ENCODE data around the gene SERINC5.

The SERINC5 gene

DNA sequence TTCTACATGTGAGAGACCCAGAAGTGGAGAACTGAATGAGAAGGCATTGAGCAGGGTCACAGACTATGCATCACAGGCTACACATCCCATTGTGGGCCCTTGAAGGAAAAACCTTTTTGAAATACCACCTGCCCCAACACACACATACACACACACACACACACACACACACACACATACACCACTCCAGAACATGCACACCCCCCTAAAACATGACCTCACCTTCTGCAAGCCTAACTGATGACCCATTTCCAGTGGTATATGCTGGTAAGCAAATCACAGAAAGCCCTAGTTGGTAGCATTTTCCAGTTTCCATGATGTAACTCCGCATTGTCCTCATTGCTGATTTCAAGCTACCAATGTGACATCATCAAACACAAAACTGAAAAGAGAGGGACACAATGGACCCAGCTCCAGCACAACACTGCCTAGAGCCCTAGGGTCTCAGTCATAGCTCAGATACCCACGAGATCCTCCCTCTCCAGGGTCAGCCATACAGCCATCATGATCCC is 184.3 kb downstream of the SERINC5 start:
- H3K4me3 ChIP-seq (ENCODE audit: low read depth, low read length) = no peak overlapping the region

- H3K4me3 ChIP-seq (ENCODE audit: low read depth, low read length) = no peak overlapping the region
Observed at GRCh38 chr5:80070338-80071056, 185.4 kb downstream of the SERINC5 start.

GRCh38 chr5:80069918-80070318 is 185.9 kb downstream of the SERINC5 start:
- H3K4me3 ChIP-seq (ENCODE audit: low read depth, low read length) = no peak overlapping the region

GRCh38 chr5:80069251-80069800 is 186.5 kb downstream of the SERINC5 start:
- H3K4me3 ChIP-seq (ENCODE audit: low read depth, low read length) = no peak overlapping the region

- no peak overlapping the region for H3K4me3 ChIP-seq (ENCODE audit: low read depth, low read length)
Observed at GRCh38 chr5:80068775-80069174, 187.1 kb downstream of the SERINC5 start.

DNA sequence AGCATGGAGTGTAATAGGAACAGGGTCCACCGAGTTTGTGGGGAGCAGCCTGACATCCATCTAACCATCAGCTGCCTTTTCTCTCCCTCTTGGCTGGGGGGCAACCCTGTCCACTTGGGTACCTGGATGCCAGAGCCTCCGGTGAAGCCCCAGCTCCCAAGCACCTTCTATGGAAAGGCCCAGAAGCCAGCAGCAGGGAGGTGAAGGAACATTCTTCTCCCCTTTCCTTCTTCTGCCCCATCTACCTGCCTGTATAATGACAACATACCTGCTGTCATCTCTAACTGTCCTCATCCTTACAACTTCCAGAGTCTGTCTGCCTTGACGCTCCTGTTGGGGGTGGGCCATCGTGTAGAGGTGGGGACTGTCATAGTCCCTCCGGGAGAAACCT is 187.6 kb downstream of the SERINC5 start:
- no peak overlapping the region for H3K4me3 ChIP-seq (ENCODE audit: low read depth, low read length)

GRCh38 chr5:80067531-80068245 is 188.2 kb downstream of the SERINC5 start:
- no peak overlapping the region for H3K4me3 ChIP-seq (ENCODE audit: low read depth, low read length)

DNA sequence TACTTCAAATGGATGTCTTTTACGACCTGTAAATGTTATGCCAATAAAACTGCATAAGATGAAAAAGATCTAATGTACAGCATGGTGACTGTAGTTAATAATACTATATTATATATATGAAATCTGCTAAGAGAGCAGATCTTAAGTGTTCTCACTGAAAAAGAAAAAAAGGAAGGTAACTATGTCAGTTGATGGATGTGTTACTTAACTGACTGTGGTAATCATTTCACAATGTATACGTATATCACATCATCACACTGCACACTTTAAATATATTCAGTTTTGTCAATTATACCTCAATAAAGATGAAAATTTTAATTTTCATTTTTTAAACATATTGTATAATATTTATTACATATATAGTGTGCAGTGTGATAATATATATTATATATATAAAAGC is 188.8 kb downstream of the SERINC5 start:
- no peak overlapping the region for H3K4me3 ChIP-seq (ENCODE audit: low read depth, low read length)

GRCh38 chr5:80064124-80064523 is 191.7 kb downstream of the SERINC5 start:
- H3K4me3 ChIP-seq (ENCODE audit: low read depth, low read length) = no peak overlapping the region

Data from iPS-11a (cell line).